ENCODE data around the gene BPHL.

The BPHL gene

GRCh38 chr6:3085074-3085473 is 33.4 kb upstream of the BPHL start:
- TF ChIP-seq POLR2A (IDR thresholded peaks at IDR 0.05; ENCODE audit: low read depth, low read length) (no peak), POU2F2 (IDR thresholded peaks at IDR 0.05; ENCODE audit: low read depth, low read length) (no peak), PAX5 (IDR thresholded peaks at IDR 0.05; ENCODE audit: insufficient read depth, low read length, severe bottlenecking) (no peak), POLR2AphosphoS5 (IDR thresholded peaks at IDR 0.05; ENCODE audit: low read depth, low read length) (no peak), TAF1 (IDR thresholded peaks at IDR 0.05; ENCODE audit: low read depth, low read length) (no peak), SPI1 (IDR thresholded peaks at IDR 0.05; ENCODE audit: low read depth, low read length) (no peak)
- FAIRE-seq, result no peak

GRCh38 chr6:3086282-3086946 is 32.1 kb upstream of the BPHL start:
- DNase-seq (ENCODE audit: insufficient read length, low spot score), result no peak
- no peak for FAIRE-seq
- TF ChIP-seq SPI1 (IDR thresholded peaks at IDR 0.05; ENCODE audit: low read depth, low read length) (no peak), TAF1 (IDR thresholded peaks at IDR 0.05; ENCODE audit: low read depth, low read length) (no peak)

More at GRCh38 chr6:3085074-3085473, 33.4 kb upstream of the BPHL start:
- DNase-seq (ENCODE audit: insufficient read length, low spot score), result no peak

DNA sequence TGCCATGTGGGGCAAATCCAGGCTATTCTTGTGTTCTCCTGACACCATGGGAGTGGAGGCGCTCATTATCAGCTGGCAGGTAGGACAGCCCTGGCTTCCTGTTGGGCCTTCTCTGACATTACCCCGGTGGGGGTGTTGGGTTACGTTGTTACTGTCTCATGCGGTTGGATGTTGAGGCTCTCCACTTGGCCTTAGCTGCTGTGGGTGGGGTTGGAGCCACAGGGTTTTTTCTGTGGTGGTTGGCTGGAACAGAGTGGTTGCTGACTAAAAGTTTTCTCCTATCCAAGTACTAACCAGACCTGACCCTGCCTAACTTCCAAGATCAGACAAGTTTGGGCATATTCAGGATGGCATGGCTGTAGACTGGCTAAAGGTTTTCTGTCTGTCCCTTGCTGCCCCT is 30.1 kb upstream of the BPHL start:
- FAIRE-seq (no peak), DNase-seq (ENCODE audit: insufficient read length, low spot score) (no peak)
- no peak for TF ChIP-seq SPI1 (IDR thresholded peaks at IDR 0.05; ENCODE audit: low read depth, low read length)
- no peak for TF ChIP-seq PAX5 (IDR thresholded peaks at IDR 0.05; ENCODE audit: insufficient read depth, low read length, severe bottlenecking)
- no peak for TF ChIP-seq POLR2A (IDR thresholded peaks at IDR 0.05; ENCODE audit: low read depth, low read length)
- TF ChIP-seq POU2F2 (IDR thresholded peaks at IDR 0.05; ENCODE audit: low read depth, low read length), result no peak
- TF ChIP-seq POLR2AphosphoS5 (IDR thresholded peaks at IDR 0.05; ENCODE audit: low read depth, low read length), result no peak
- TF ChIP-seq TAF1 (IDR thresholded peaks at IDR 0.05; ENCODE audit: low read depth, low read length), result no peak

GRCh38 chr6:3088968-3089367 is 29.5 kb upstream of the BPHL start:
- TF ChIP-seq TAF1 (IDR thresholded peaks at IDR 0.05; ENCODE audit: low read depth, low read length) (no peak), POLR2AphosphoS5 (IDR thresholded peaks at IDR 0.05; ENCODE audit: low read depth, low read length) (no peak), PAX5 (IDR thresholded peaks at IDR 0.05; ENCODE audit: insufficient read depth, low read length, severe bottlenecking) (no peak), SPI1 (IDR thresholded peaks at IDR 0.05; ENCODE audit: low read depth, low read length) (no peak), POLR2A (IDR thresholded peaks at IDR 0.05; ENCODE audit: low read depth, low read length) (no peak), POU2F2 (IDR thresholded peaks at IDR 0.05; ENCODE audit: low read depth, low read length) (no peak)
- no peak for DNase-seq (ENCODE audit: insufficient read length, low spot score)
- FAIRE-seq, result no peak

DNA sequence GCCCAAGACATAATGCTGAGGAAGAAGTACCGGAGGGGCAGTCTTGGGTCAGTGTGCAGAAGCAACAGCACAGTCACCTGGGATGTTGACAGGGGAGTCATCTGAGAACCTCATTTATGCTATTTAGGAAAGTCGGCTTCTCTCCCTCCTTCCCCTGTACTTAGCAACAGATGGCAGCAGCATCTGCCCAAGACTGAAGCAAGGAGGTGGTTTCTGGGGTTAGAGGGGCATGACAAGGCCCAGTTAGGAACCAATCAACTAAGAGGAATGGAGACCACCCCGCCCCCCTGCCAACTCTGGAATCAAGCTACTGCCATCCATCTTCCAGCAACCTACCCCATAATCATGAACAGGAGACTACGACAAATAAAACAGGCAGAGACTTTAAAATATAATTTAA is 28.5 kb upstream of the BPHL start:
- DNase-seq (ENCODE audit: insufficient read length, low spot score) (no peak), FAIRE-seq (no peak)
- TF ChIP-seq PAX5 (IDR thresholded peaks at IDR 0.05; ENCODE audit: insufficient read depth, low read length, severe bottlenecking) (no peak), POU2F2 (IDR thresholded peaks at IDR 0.05; ENCODE audit: low read depth, low read length) (no peak), POLR2AphosphoS5 (IDR thresholded peaks at IDR 0.05; ENCODE audit: low read depth, low read length) (no peak), SPI1 (IDR thresholded peaks at IDR 0.05; ENCODE audit: low read depth, low read length) (no peak), POLR2A (IDR thresholded peaks at IDR 0.05; ENCODE audit: low read depth, low read length) (no peak), TAF1 (IDR thresholded peaks at IDR 0.05; ENCODE audit: low read depth, low read length) (no peak)

- TF ChIP-seq POU2F2 (IDR thresholded peaks at IDR 0.05; ENCODE audit: low read depth, low read length) (no peak), TAF1 (IDR thresholded peaks at IDR 0.05; ENCODE audit: low read depth, low read length) (no peak), PAX5 (IDR thresholded peaks at IDR 0.05; ENCODE audit: insufficient read depth, low read length, severe bottlenecking) (no peak), POLR2AphosphoS5 (IDR thresholded peaks at IDR 0.05; ENCODE audit: low read depth, low read length) (no peak), SPI1 (IDR thresholded peaks at IDR 0.05; ENCODE audit: low read depth, low read length) (no peak), POLR2A (IDR thresholded peaks at IDR 0.05; ENCODE audit: low read depth, low read length) (no peak)
- DNase-seq (ENCODE audit: insufficient read length, low spot score), result no peak
- FAIRE-seq, result no peak
These were observed 23.7 kb upstream of the BPHL start for GRCh38 chr6:3094815-3095214.

DNA sequence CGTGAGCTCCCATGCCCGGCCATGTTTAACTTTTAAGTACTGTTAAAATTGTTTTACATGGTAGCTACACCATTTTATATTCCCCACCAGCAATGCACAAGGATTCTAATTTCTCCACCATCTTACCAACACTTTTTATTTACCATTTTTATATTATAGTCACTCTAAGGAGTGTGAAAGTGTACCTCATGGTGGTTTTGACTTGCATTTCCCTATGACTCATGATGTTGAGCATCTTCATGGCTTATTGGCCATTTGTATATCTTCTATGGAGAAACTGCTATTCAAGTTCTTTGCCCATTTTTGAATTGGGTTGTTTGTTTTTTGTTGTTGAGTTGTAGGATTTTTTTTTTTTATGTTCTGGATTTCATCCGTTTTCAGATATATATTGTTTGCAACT is 15.6 kb upstream of the BPHL start:
- no peak for FAIRE-seq
- no peak for TF ChIP-seq POLR2A (IDR thresholded peaks at IDR 0.05; ENCODE audit: low read depth, low read length)
- TF ChIP-seq POU2F2 (IDR thresholded peaks at IDR 0.05; ENCODE audit: low read depth, low read length), result no peak
- no peak for TF ChIP-seq PAX5 (IDR thresholded peaks at IDR 0.05; ENCODE audit: insufficient read depth, low read length, severe bottlenecking)
- no peak for TF ChIP-seq TAF1 (IDR thresholded peaks at IDR 0.05; ENCODE audit: low read depth, low read length)
- TF ChIP-seq SPI1 (IDR thresholded peaks at IDR 0.05; ENCODE audit: low read depth, low read length), result no peak
- TF ChIP-seq POLR2AphosphoS5 (IDR thresholded peaks at IDR 0.05; ENCODE audit: low read depth, low read length), result no peak

GRCh38 chr6:3108746-3109414 is 9.6 kb upstream of the BPHL start:
- TF ChIP-seq TAF1 (IDR thresholded peaks at IDR 0.05; ENCODE audit: low read depth, low read length), result no peak
- TF ChIP-seq POLR2A (IDR thresholded peaks at IDR 0.05; ENCODE audit: low read depth, low read length), result no peak
- TF ChIP-seq POU2F2 (IDR thresholded peaks at IDR 0.05; ENCODE audit: low read depth, low read length), result no peak
- TF ChIP-seq SPI1 (IDR thresholded peaks at IDR 0.05; ENCODE audit: low read depth, low read length), result no peak
- no peak for TF ChIP-seq POLR2AphosphoS5 (IDR thresholded peaks at IDR 0.05; ENCODE audit: low read depth, low read length)
- DNase-seq (ENCODE audit: insufficient read length, low spot score) (no peak), FAIRE-seq (no peak)

More for the DNA sequence above, 15.6 kb upstream of the BPHL start:
- DNase-seq (ENCODE audit: insufficient read length, low spot score), result no peak

GRCh38 chr6:3109761-3110160 is 8.8 kb upstream of the BPHL start:
- DNase-seq (ENCODE audit: insufficient read length, low spot score), result no peak
- TF ChIP-seq PAX5 (IDR thresholded peaks at IDR 0.05; ENCODE audit: insufficient read depth, low read length, severe bottlenecking) (no peak), SPI1 (IDR thresholded peaks at IDR 0.05; ENCODE audit: low read depth, low read length) (no peak), TAF1 (IDR thresholded peaks at IDR 0.05; ENCODE audit: low read depth, low read length) (no peak), POU2F2 (IDR thresholded peaks at IDR 0.05; ENCODE audit: low read depth, low read length) (no peak), POLR2AphosphoS5 (IDR thresholded peaks at IDR 0.05; ENCODE audit: low read depth, low read length) (no peak), POLR2A (IDR thresholded peaks at IDR 0.05; ENCODE audit: low read depth, low read length) (no peak)
- no peak for FAIRE-seq
